Sigmoid colon (tissue), 4 donors: Measurements from ENCODE around the gene ZSWIM5.

Source experiments
- POLR2AphosphoS5 ChIP-seq, 4 donors: sonication (generic); formaldehyde crosslinking; IDR thresholded peaks; one replicate each; pipeline ENCODE4 v1.6.1; 2017; ENCODE audit warnings: antibody characterized with exemption in 4 of 4
- TF ChIP-seq, protein P1 (sequence below), 4 experiments: fragments of 450-650 bp in 3 of 4; fragments of 200-600 bp in 1 of 4; IDR thresholded peaks; one replicate each; pipeline ENCODE4 v1.5.1; 2016 to 2019; ENCODE audit warnings: antibody characterized with exemption in 4 of 4, mild to moderate bottlenecking in 3 of 4, moderate library complexity in 2 of 4

DNA sequence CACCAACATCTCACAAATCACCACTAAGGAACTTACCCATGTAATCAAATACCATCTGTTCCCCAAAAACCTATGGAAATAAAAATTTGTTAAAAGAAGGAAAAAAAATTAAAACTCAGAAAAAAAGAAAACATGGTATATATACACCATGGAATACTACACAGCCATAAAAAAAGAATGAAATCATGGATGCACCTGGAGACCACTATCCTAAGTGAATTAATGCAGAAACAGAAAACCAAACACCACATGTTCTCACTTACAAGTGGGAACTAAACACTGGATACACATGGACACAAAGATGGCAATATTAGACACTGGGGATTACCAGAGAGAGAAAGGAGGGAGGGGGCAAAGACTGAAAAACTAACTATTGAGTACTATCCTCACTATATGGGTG is 50.4 kb downstream of the ZSWIM5 start:
- TF ChIP-seq, protein P1, sequence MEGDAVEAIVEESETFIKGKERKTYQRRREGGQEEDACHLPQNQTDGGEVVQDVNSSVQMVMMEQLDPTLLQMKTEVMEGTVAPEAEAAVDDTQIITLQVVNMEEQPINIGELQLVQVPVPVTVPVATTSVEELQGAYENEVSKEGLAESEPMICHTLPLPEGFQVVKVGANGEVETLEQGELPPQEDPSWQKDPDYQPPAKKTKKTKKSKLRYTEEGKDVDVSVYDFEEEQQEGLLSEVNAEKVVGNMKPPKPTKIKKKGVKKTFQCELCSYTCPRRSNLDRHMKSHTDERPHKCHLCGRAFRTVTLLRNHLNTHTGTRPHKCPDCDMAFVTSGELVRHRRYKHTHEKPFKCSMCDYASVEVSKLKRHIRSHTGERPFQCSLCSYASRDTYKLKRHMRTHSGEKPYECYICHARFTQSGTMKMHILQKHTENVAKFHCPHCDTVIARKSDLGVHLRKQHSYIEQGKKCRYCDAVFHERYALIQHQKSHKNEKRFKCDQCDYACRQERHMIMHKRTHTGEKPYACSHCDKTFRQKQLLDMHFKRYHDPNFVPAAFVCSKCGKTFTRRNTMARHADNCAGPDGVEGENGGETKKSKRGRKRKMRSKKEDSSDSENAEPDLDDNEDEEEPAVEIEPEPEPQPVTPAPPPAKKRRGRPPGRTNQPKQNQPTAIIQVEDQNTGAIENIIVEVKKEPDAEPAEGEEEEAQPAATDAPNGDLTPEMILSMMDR (IDR thresholded peaks at IDR 0.05): no peak
- no peak for TF ChIP-seq POLR2AphosphoS5 (IDR thresholded peaks at IDR 0.05)
